Heart left ventricle (tissue), 16 donors: ENCODE results near the gene TIMM50. TPM values are rescaled to one million over a fixed set of nuclear protein-coding genes. Genes with fewer than 3 reads are reported as not detected.
A peak's percentile ranks its signal among the peaks of the same experiment; 100 is the strongest.

Experiments used
- ATAC-seq, 4 donors: fragments of 200-7000 bp; cut with Tn5 transposase; one replicate each; pipeline ENCODE4 v1.9.1; 2020 to 2022; ENCODE audit warnings: moderate library complexity in 4 of 4, mild to moderate bottlenecking in 3 of 4, moderate number of reproducible peaks in 1 of 4
- DNase-seq, 5 donors: peaks; one replicate each; pipeline ENCODE4 v3.0.0-alpha.2; 2020
- H3K27ac ChIP-seq, 12 donors: fragments of 200-600 bp; sonication (generic) in 4 of 12; one replicate each; pipeline versions ENCODE4 v1.5.0 to v1.8.0; 2016 to 2022; ENCODE audit warnings: mild to moderate bottlenecking in 2 of 12
- H3K27me3 ChIP-seq, 9 donors: fragments of 200-600 bp; sonication (generic) in 2 of 9; one replicate each; pipeline versions ENCODE4 v1.5.1 to v1.8.0; 2016 to 2022; ENCODE audit warnings: mild to moderate bottlenecking in 3 of 9
- H3K36me3 ChIP-seq, 9 donors: fragments of 200-600 bp; sonication (generic) in 2 of 9; one replicate each; pipeline versions ENCODE4 v1.5.0 to v1.8.0; 2018 to 2022; ENCODE audit warnings: mild to moderate bottlenecking in 2 of 9
- H3K4me1 ChIP-seq, 12 donors: fragments of 200-600 bp; sonication (generic) in 4 of 12; one replicate each; pipeline versions ENCODE4 v1.5.0 to v1.8.0; 2016 to 2022; ENCODE audit warnings: mild to moderate bottlenecking in 3 of 12
- H3K4me3 ChIP-seq, 12 donors: fragments of 200-600 bp; sonication (generic) in 4 of 12; one replicate each; pipeline versions ENCODE4 v1.5.0 to v1.8.0; 2017 to 2022; ENCODE audit warnings: mild to moderate bottlenecking in 9 of 12, moderate library complexity in 4 of 12
- H3K9me3 ChIP-seq, 12 donors: fragments of 200-600 bp; sonication (generic) in 4 of 12; one replicate each; pipeline versions ENCODE4 v1.5.0 to v1.8.0; 2016 to 2022; ENCODE audit warnings: mild to moderate bottlenecking in 1 of 12
- CTCF ChIP-seq, 12 donors: fragments of 200-600 bp; sonication (generic) in 4 of 12; IDR thresholded peaks; one replicate each; pipeline versions ENCODE4 v1.5.0 to v1.8.0; 2018 to 2022; ENCODE audit warnings: antibody characterized with exemption in 12 of 12, mild to moderate bottlenecking in 5 of 12
- POLR2A ChIP-seq, 2 donors: fragments of 450-650 bp; IDR thresholded peaks; one replicate each; pipeline ENCODE4 v1.6.1; 2017; ENCODE audit warnings: antibody characterized with exemption in 2 of 2, mild to moderate bottlenecking in 2 of 2, moderate library complexity in 2 of 2
- WGBS, 4 donors: extraction: QIAGEN DNeasy Blood & Tissue Kit in 2 of 4; methylation state at CpG; one replicate each; pipeline versions ENCODE4 v1.1.5 to v1.1.7; 2013 to 2018; 5-methylcytosine and 5-hydroxymethylcytosine counted together
- intact Hi-C, 10 donors: fragments of 100-400 bp; cut with DNase I; formaldehyde crosslinking; loops; one replicate each; pipeline versions ENCODE4 v1.11.1 to v1.14.2; 2022
- polyA plus RNA-seq, 2 donors: library from polyadenylated mRNA; stranded (reverse); fragments of 200-250 nt; gene quantifications; one replicate each; pipeline ENCODE4 v1.2.3, GENCODE V29; 2013
- total RNA-seq, 9 donors: library from RNA; depleted of rRNA in 2 of 9; stranded (reverse); fragments of >200 nt in 2 of 9; fragmentation: NEBNext Ultra II Directional in 3 of 9; extraction: Animal tissue kit (Norgen Biotek cat#: 25700) in 3 of 9; gene quantifications; one replicate each; pipeline versions ENCODE4 v1.1.0 to v1.2.4, GENCODE V29; 2016 to 2023
- donor health status: ischemic (EF 13 %, LVEDD 7.1; RV severe dilation, severe dysfunction).
- donor health status: healthy with polysubstance abuse.
- donor health status: DM: no; HTN: yes; CAD: no.
- donor health status: DM: no; HTN: no; CAD: no.
- donor health status: ischemic (EF 25% LVEDD 6.9; RV normal size, moderate dysfunction).
- donor health status: ischemic (EF 25% LVEDD 5.7; RV mildly dilated, moderate dysfunction).
- donor health status: healthy.
- donor health status: DM: yes; HTN: yes; CAD: no.
- donor health status: ischemic (EF 35%, LVEDD 5.7; RV mildly dilated, moderate dysfunction).
- donor health status: nonischemic (EF 11% LVEDD 7.7; RV severe dilation, severe dysfunction).
- donor health status: DM: yes; HTN: yes; CAD: no.
- donor health status: PGD.
- donor health status: ischemic (EF 29% LVEDD 5.4; RV normal size, mild dysfunction).
- donor health status: nonischemic (EF 23%, LVEDD 6.1; RV moderate dilation, normal function).

The TIMM50 gene
- total and polyA plus RNA-seq, 11 donors = 66.0 to 106 (median 77.5) TPM

GRCh38 chr19:39463403-39463802, 17.2 kb upstream of the TIMM50 start:
- TF ChIP-seq POLR2A (IDR thresholded peaks at IDR 0.05) = no peak
- TF ChIP-seq CTCF (IDR thresholded peaks at IDR 0.05) = no peak
- no peak for DNase-seq
- ATAC-seq = no peak
- H3K36me3 ChIP-seq = peaks cover 0 to 98% (median 88%) of the 10 kb centered on the region in 9 donors
- H3K27me3 ChIP-seq = no peaks in the 10 kb centered on the region
- intact Hi-C loops = no loop called here
- 83 to 94% (median 91%) methylated on average over 3 of the region's 3 CpGs for WGBS, 4 donors
- no peaks in the 10 kb centered on the region for H3K9me3 ChIP-seq
- H3K4me3 ChIP-seq = no peak overlapping the region
- H3K4me1 ChIP-seq = no peaks in the 10 kb centered on the region
- H3K27ac ChIP-seq = no peak overlapping the region

GRCh38 chr19:39465956-39466747, 14.5 kb upstream of the TIMM50 start:
- ATAC-seq (peak in 1 of 4 donors; percentile 30), DNase-seq (no peak)
- intact Hi-C loops = no loop called here
- Histone ChIP-seq H3K4me3 (no peak overlapping the region), H3K9me3 (no peaks in the 10 kb centered on the region), H3K27ac (no peak overlapping the region), H3K36me3 (peaks cover 0 to 98% (median 88%) of the 10 kb centered on the region in 9 donors), H3K4me1 (no peaks in the 10 kb centered on the region), H3K27me3 (no peaks in the 10 kb centered on the region)
- WGBS, 4 donors = 94 to 96% (median 95%) methylated on average over 18 of the region's 18 CpGs
- TF ChIP-seq CTCF (IDR thresholded peaks at IDR 0.05) = no peak
- TF ChIP-seq POLR2A (IDR thresholded peaks at IDR 0.05) = no peak

- H3K4me3 ChIP-seq = no peak overlapping the region
- 92 to 100% (median 94%) methylated on average over 3 to 7 of the region's 7 CpGs for WGBS, 4 donors
- ATAC-seq (no peak), DNase-seq (no peak)
- intact Hi-C loops = no loop called here
- H3K36me3 ChIP-seq = peaks cover 0 to 100% (median 99%) of the 10 kb centered on the region in 9 donors
- H3K9me3 ChIP-seq = no peaks in the 10 kb centered on the region
- no peaks in the 10 kb centered on the region for H3K4me1 ChIP-seq
- no peaks in the 10 kb centered on the region for H3K27me3 ChIP-seq
- no peak overlapping the region for H3K27ac ChIP-seq
- no peak for TF ChIP-seq POLR2A (IDR thresholded peaks at IDR 0.05)
- TF ChIP-seq CTCF (IDR thresholded peaks at IDR 0.05) = no peak
These were observed 12.7 kb upstream of the TIMM50 start for GRCh38 chr19:39467941-39468340.

- Histone ChIP-seq H3K4me1 (no peaks in the 10 kb centered on the region), H3K27ac (no peak overlapping the region), H3K36me3 (peaks cover 2 to 100% (median 100%) of the 10 kb centered on the region in 9 donors), H3K27me3 (no peaks in the 10 kb centered on the region), H3K4me3 (no peak overlapping the region), H3K9me3 (no peaks in the 10 kb centered on the region)
- 81 to 92% (median 91%) methylated on average over 4 to 11 of the region's 11 CpGs for WGBS, 4 donors
- DNase-seq (no peak), ATAC-seq (no peak)
- no peak for TF ChIP-seq POLR2A (IDR thresholded peaks at IDR 0.05)
- no peak for TF ChIP-seq CTCF (IDR thresholded peaks at IDR 0.05)
- intact Hi-C loops = no loop called here
These were observed 11.6 kb upstream of the TIMM50 start for GRCh38 chr19:39469036-39469435.
